ENCODE results near the gene PFAS. TPM values are rescaled to one million over a fixed set of nuclear protein-coding genes. Genes with fewer than 3 reads are reported as not detected.

Gene PFAS
- total and polyA plus RNA-seq, 4 donors, result 17.4 to 38.1 (median 27.8) TPM

- H3K4me1 ChIP-seq (ENCODE audit: control insufficient read depth, insufficient read depth, low read length), result peaks cover 8% of the 10 kb centered on the region
- H3K4me3 ChIP-seq (ENCODE audit: low read depth, low read length), result no peak overlapping the region
- H3K9me3 ChIP-seq (ENCODE audit: control insufficient read depth, insufficient read depth, low read length), result no peaks in the 10 kb centered on the region
- DNase-seq (ENCODE audit: low read depth in 4 of 6, low spot score in 6 of 6), result no peak
- H3K27ac ChIP-seq (ENCODE audit: low read depth, low read length), result no peak overlapping the region
- WGBS (ENCODE audit: insufficient coverage), result no CpG with 5 or more reads among the region's 4 CpGs
- no peaks in the 10 kb centered on the region for H3K27me3 ChIP-seq (ENCODE audit: control insufficient read depth, insufficient read depth, low read length)
- H3K36me3 ChIP-seq (ENCODE audit: control insufficient read depth, insufficient read depth, low read length), result no peaks in the 10 kb centered on the region
These were observed 35.0 kb downstream of the PFAS start for GRCh38 chr17:8284126-8284525.

DNA sequence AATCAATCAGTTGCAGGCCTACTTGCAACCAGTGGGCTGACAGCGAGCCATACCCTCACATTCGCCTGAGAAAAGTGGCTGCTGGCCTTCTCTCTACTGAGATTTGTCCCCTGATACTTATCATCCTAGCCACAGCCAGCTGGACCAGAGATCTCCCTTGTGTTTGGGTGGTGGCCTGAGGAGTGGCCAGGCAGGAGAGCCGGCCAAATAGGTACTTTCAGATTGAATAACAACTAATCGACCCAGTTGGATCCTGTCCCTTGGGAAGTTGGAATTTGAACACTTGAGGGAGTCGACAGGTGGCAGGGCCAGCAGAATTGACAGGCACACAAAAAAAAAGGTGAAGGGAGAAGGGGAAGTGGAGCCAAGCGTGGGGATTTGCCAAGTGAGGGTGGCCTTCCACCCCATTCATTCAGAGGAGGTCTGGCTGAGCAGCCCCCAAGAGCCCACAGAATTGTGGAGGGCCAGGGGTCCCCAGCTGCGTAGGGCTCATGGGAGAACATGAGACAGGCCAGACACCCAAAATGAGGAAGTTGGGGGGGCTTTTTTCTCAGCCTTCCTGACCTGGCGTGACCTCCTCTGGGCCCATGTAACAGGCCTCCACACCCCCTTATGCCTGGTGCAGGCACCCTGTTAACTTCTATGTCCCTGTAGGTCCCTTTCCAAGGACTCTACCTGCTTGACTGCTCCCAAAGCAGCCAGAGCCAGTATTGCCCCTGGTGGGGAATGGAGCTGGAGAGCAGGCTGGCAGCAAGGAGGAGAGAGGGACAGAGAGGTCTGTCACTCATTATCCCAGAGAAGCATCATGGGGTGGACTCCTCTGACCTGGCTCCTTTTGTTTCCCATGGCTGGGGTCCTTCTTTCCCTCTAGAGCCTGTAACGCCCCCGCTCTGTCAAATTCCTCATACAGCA is 36.4 kb downstream of the PFAS start:
- 87% methylated on average over 6 of the region's 10 CpGs for WGBS (ENCODE audit: insufficient coverage)

GRCh38 chr17:8287651-8288335 is 38.7 kb downstream of the PFAS start:
- Histone ChIP-seq H3K4me3 (ENCODE audit: low read depth, low read length) (peak overlapping the region; percentile 99), H3K27ac (ENCODE audit: low read depth, low read length) (peak overlapping the region; percentile 93), H3K27me3 (ENCODE audit: control insufficient read depth, insufficient read depth, low read length) (no peaks in the 10 kb centered on the region), H3K36me3 (ENCODE audit: control insufficient read depth, insufficient read depth, low read length) (peaks cover 8% of the 10 kb centered on the region), H3K9me3 (ENCODE audit: control insufficient read depth, insufficient read depth, low read length) (no peaks in the 10 kb centered on the region), H3K4me1 (ENCODE audit: control insufficient read depth, insufficient read depth, low read length) (peaks cover 22% of the 10 kb centered on the region)
- no peak for DNase-seq (ENCODE audit: low read depth in 4 of 6, low spot score in 6 of 6)
- 24% methylated on average over 10 of the region's 19 CpGs for WGBS (ENCODE audit: insufficient coverage)

More for the DNA sequence above, 36.4 kb downstream of the PFAS start:
- Histone ChIP-seq H3K27me3 (ENCODE audit: control insufficient read depth, insufficient read depth, low read length) (no peaks in the 10 kb centered on the region), H3K36me3 (ENCODE audit: control insufficient read depth, insufficient read depth, low read length) (peaks cover 2% of the 10 kb centered on the region), H3K4me1 (ENCODE audit: control insufficient read depth, insufficient read depth, low read length) (peaks cover 19% of the 10 kb centered on the region), H3K4me3 (ENCODE audit: low read depth, low read length) (no peak overlapping the region), H3K9me3 (ENCODE audit: control insufficient read depth, insufficient read depth, low read length) (no peaks in the 10 kb centered on the region), H3K27ac (ENCODE audit: low read depth, low read length) (no peak overlapping the region)
- no peak for DNase-seq (ENCODE audit: low read depth in 4 of 6, low spot score in 6 of 6)

DNA sequence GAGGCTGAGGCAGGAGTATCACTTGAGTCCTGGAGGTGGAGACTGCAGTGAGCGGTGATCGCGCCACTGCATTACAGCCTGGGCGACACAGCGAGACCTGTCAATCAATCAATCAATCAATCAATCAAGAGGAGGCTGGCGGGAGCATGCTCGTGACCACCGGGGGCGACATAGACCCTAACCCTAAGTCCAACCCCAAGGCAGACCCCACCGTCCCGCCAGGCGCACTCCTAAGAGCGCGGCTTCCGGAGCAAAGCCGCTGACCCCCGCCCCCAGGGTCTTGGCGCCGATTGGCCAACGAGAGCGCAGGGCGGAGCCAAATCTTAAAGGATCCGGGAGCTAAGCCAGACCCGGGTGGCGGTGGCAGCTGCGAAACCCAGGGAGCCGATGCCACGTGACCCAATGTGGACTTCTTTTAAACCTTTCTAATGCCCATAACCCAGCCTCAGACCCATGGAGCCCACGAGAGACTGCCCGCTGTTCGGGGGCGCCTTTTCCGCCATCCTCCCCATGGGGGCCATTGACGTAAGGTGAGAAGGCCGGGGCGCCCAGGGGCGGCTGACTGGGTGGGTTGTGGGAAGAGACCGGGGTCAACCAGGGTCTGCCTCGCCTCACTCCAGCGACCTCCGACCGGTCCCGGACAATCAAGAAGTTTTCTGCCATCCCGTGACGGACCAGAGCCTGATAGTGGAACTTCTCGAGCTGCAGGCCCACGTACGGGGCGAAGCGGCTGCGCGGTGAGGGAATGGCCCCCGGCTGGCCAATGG is 39.4 kb downstream of the PFAS start, which contains the start of gene RANGRF:
Gene RANGRF, plus strand, starts transcription at position 335 of the 767 bp plus-strand sequence. Its CDS starts 119 bp downstream, at position 454.
- H3K36me3 ChIP-seq (ENCODE audit: control insufficient read depth, insufficient read depth, low read length), result peaks cover 8% of the 10 kb centered on the region
- no peaks in the 10 kb centered on the region for H3K27me3 ChIP-seq (ENCODE audit: control insufficient read depth, insufficient read depth, low read length)
- H3K4me1 ChIP-seq (ENCODE audit: control insufficient read depth, insufficient read depth, low read length), result peaks cover 22% of the 10 kb centered on the region
- H3K9me3 ChIP-seq (ENCODE audit: control insufficient read depth, insufficient read depth, low read length), result no peaks in the 10 kb centered on the region
- H3K4me3 ChIP-seq (ENCODE audit: low read depth, low read length), result peak within 1 kb of the TSS; percentile 99
- under 1% methylated on average over 52 of the region's 53 CpGs for WGBS (ENCODE audit: insufficient coverage)
- DNase-seq (ENCODE audit: low read depth in 4 of 6, low spot score in 6 of 6), result peak; percentile 77 to 97 (median 84)
- peak within 1 kb of the TSS; percentile 93 for H3K27ac ChIP-seq (ENCODE audit: low read depth, low read length)

- peaks cover 8% of the 10 kb centered on the region for H3K36me3 ChIP-seq (ENCODE audit: control insufficient read depth, insufficient read depth, low read length)
- H3K27ac ChIP-seq (ENCODE audit: low read depth, low read length), result peak overlapping the region; percentile 93
- 3% methylated on average over 14 of the region's 17 CpGs for WGBS (ENCODE audit: insufficient coverage)
- H3K9me3 ChIP-seq (ENCODE audit: control insufficient read depth, insufficient read depth, low read length), result no peaks in the 10 kb centered on the region
- no peak for DNase-seq (ENCODE audit: low read depth in 4 of 6, low spot score in 6 of 6)
- H3K27me3 ChIP-seq (ENCODE audit: control insufficient read depth, insufficient read depth, low read length), result no peaks in the 10 kb centered on the region
- H3K4me1 ChIP-seq (ENCODE audit: control insufficient read depth, insufficient read depth, low read length), result peaks cover 22% of the 10 kb centered on the region
- peak overlapping the region; percentile 99 for H3K4me3 ChIP-seq (ENCODE audit: low read depth, low read length)
These were observed 40.0 kb downstream of the PFAS start for GRCh38 chr17:8289103-8289397.

DNA sequence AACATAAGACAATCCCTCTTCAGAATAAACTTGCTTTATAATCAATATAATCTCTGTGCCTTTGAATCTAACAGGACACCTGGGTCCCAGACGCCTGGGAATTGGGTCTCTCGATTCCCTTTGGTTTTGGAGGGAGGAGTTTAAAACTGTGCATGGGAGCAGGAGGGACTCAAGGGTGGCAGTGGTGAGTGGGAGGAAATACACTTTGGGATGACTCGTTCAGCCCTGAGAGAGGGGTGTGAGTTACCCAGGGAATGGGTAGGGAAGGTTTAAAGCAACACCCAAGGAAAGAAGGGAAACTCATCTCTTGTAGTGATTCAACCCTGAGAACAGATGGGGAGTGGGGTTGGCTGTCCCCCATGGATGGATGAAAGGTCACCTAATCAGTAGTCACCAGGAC is 41.0 kb downstream of the PFAS start:
- no peak overlapping the region for H3K4me3 ChIP-seq (ENCODE audit: low read depth, low read length)
- H3K4me1 ChIP-seq (ENCODE audit: control insufficient read depth, insufficient read depth, low read length), result peaks cover 32% of the 10 kb centered on the region
- H3K27ac ChIP-seq (ENCODE audit: low read depth, low read length), result no peak overlapping the region

GRCh38 chr17:8292639-8293395 is 43.7 kb downstream of the PFAS start:
- Histone ChIP-seq H3K9me3 (ENCODE audit: control insufficient read depth, insufficient read depth, low read length) (no peaks in the 10 kb centered on the region), H3K27ac (ENCODE audit: low read depth, low read length) (no peak overlapping the region)
- 85% methylated on average over 3 of the region's 5 CpGs for WGBS (ENCODE audit: insufficient coverage)

More for the DNA sequence above, 41.0 kb downstream of the PFAS start:
- H3K27me3 ChIP-seq (ENCODE audit: control insufficient read depth, insufficient read depth, low read length), result no peaks in the 10 kb centered on the region
- peaks cover 8% of the 10 kb centered on the region for H3K36me3 ChIP-seq (ENCODE audit: control insufficient read depth, insufficient read depth, low read length)
- no peak for DNase-seq (ENCODE audit: low read depth in 4 of 6, low spot score in 6 of 6)
- 79% methylated on average over 2 of the region's 3 CpGs for WGBS (ENCODE audit: insufficient coverage)
- H3K9me3 ChIP-seq (ENCODE audit: control insufficient read depth, insufficient read depth, low read length), result no peaks in the 10 kb centered on the region

DNA sequence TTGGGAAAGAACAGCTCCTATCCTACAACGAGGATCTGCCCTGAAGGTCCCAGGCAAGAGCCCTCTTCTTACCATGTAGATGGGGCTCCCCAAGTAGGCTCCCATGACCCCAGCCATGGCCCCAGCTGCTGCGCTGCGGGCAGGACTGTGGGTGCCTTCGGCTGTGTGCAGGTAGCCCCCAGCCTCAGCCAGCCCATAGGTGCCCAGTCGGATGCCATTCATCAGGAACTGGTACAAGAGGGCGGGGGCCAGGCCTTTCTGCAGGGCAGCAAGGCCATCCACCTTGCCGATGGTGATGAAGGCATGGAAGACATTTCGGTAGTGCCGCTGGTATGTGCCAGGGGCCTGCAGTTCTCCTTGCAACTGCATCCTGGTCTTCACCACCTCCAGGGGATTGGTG is 45.3 kb downstream of the PFAS start:
- Histone ChIP-seq H3K27ac (ENCODE audit: low read depth, low read length) (peak overlapping the region; percentile 90), H3K36me3 (ENCODE audit: control insufficient read depth, insufficient read depth, low read length) (peaks cover 8% of the 10 kb centered on the region), H3K27me3 (ENCODE audit: control insufficient read depth, insufficient read depth, low read length) (no peaks in the 10 kb centered on the region), H3K4me1 (ENCODE audit: control insufficient read depth, insufficient read depth, low read length) (peaks cover 29% of the 10 kb centered on the region), H3K4me3 (ENCODE audit: low read depth, low read length) (peak overlapping the region; percentile 82), H3K9me3 (ENCODE audit: control insufficient read depth, insufficient read depth, low read length) (no peaks in the 10 kb centered on the region)
- DNase-seq (ENCODE audit: low read depth in 4 of 6, low spot score in 6 of 6), result no peak
- 97% methylated on average over 9 of the region's 9 CpGs for WGBS (ENCODE audit: insufficient coverage)

More at GRCh38 chr17:8292639-8293395, 43.7 kb downstream of the PFAS start:
- no peaks in the 10 kb centered on the region for H3K27me3 ChIP-seq (ENCODE audit: control insufficient read depth, insufficient read depth, low read length)
- no peak for DNase-seq (ENCODE audit: low read depth in 4 of 6, low spot score in 6 of 6)
- peaks cover 38% of the 10 kb centered on the region for H3K4me1 ChIP-seq (ENCODE audit: control insufficient read depth, insufficient read depth, low read length)
- H3K4me3 ChIP-seq (ENCODE audit: low read depth, low read length), result no peak overlapping the region
- H3K36me3 ChIP-seq (ENCODE audit: control insufficient read depth, insufficient read depth, low read length), result peaks cover 8% of the 10 kb centered on the region
